GM12878 (cell line): ENCODE results near the gene DPM1. TPM values are rescaled to one million over a fixed set of nuclear protein-coding genes. Genes with fewer than 3 reads are reported as not detected.
A peak's percentile ranks its signal among the peaks of the same experiment; 100 is the strongest.

ENCODE experiments used
- ATAC-seq: fragments of 200-7000 bp; cut with Tn5 transposase; 3 replicates; pipeline ENCODE4 v1.9.1; 2020; ENCODE audit warnings: mild to moderate bottlenecking, moderate library complexity
- BruUV-seq: library from RNA; stranded (reverse); fragments of 400-500 nt; replicated peaks from 2 replicates; lab custom pipeline; 2021; lab: Mats Ljungman, UMichigan
- CTCF ChIA-PET: fragments of 300-600 bp; sonication (Branson Sonifier 250); formaldehyde crosslinking; extraction: SDS; loops from one replicate; lab custom pipeline; 2021; ENCODE audit warnings: inconsistent platforms; lab: Yijun Ruan, JAX
- POLR2A ChIA-PET: fragments of 350-600 bp; formaldehyde crosslinking; extraction: SDS; loops from one replicate; lab custom pipeline; 2021; ENCODE audit warnings: inconsistent platforms; lab: Charles Lee
- RAD21 ChIA-PET: fragments of 300-600 bp; sonication (Branson Sonifier 250); formaldehyde crosslinking; loops from one replicate; lab custom pipeline; 2023; ENCODE audit warnings: antibody characterized with exemption; ENCODE audit not compliant: unreplicated experiment; lab: Charles Lee
- SMC1A ChIA-PET: fragments of 300-600 bp; sonication (Branson Sonifier 250); formaldehyde crosslinking; loops from one replicate; lab custom pipeline; 2023; ENCODE audit not compliant: unreplicated experiment, uncharacterized antibody; lab: Charles Lee
- DNase-seq: peaks from one replicate; pipeline ENCODE4 v3.0.0-alpha.2; 2011; ENCODE audit warnings: low read depth, low spot score
- FAIRE-seq: peaks from 3 replicates; lab custom pipeline; 2011; peaks lifted over from hg19 to GRCh38; lab: Jason Lieb, UNC
- H2AFZ ChIP-seq: 2 replicates; pipeline ENCODE4 v1.6.0; 2011; ENCODE audit warnings: low read depth, low read length, control low read depth; ENCODE audit not compliant: control insufficient read depth
- H3K27ac ChIP-seq: 2 replicates; pipeline ENCODE4 v1.5.1; 2011; ENCODE audit warnings: control low read depth; ENCODE audit not compliant: control insufficient read depth, insufficient read depth
- H3K27me3 ChIP-seq, 2 experiments: replicated peaks in 1 of 2; 2 replicates each; pipeline versions ENCODE4 v1.6.0 to v1.6.1; 2011; ENCODE audit warnings: low read length in 1 of 2; ENCODE audit not compliant: control insufficient read depth in 2 of 2, insufficient read depth in 2 of 2
- H3K36me3 ChIP-seq, 2 experiments: 2 replicates each; pipeline ENCODE4 v1.5.1; 2011; ENCODE audit warnings: low read length in 1 of 2; ENCODE audit not compliant: control insufficient read depth in 2 of 2, insufficient read depth in 2 of 2
- H3K4me1 ChIP-seq: 2 replicates; pipeline ENCODE4 v1.6.1; 2011; ENCODE audit warnings: mild to moderate bottlenecking, low read length, moderate library complexity, mixed read lengths; ENCODE audit not compliant: control insufficient read depth, insufficient read depth
- H3K4me2 ChIP-seq: 2 replicates; pipeline ENCODE4 v1.6.0; 2011; ENCODE audit warnings: control low read depth; ENCODE audit not compliant: control insufficient read depth, insufficient read depth
- H3K4me3 ChIP-seq: fragments of 200-600 bp; sonication (generic); 2 replicates; pipeline ENCODE4 v1.5.1; 2016
- H3K79me2 ChIP-seq: 2 replicates; pipeline ENCODE4 v1.6.0; 2011; ENCODE audit warnings: low read length; ENCODE audit not compliant: control insufficient read depth, insufficient read depth
- H3K9ac ChIP-seq: 2 replicates; pipeline ENCODE4 v1.8.0; 2011; ENCODE audit warnings: low read length, control low read depth, mixed read lengths; ENCODE audit not compliant: control insufficient read depth, insufficient read depth
- H3K9me3 ChIP-seq: replicated peaks from 3 replicates; pipeline ENCODE4 v1.5.1; 2011; ENCODE audit warnings: mild to moderate bottlenecking, low read length; ENCODE audit not compliant: control insufficient read depth, insufficient read depth
- H4K20me1 ChIP-seq: 2 replicates; pipeline ENCODE4 v1.6.0; 2011; ENCODE audit not compliant: control insufficient read depth, insufficient read depth
- BHLHE40 ChIP-seq, 2 experiments: fragments of 450-650 bp in 1 of 2; IDR thresholded peaks; 2 replicates each; pipeline ENCODE4 v1.6.1; 2011 to 2017; ENCODE audit warnings: low read depth in 2 of 2, borderline replicate concordance in 1 of 2, improper control_type of control experiment in 1 of 2, low read length in 1 of 2, mild to moderate bottlenecking in 1 of 2
- CBX5 ChIP-seq: sonication (generic); IDR thresholded peaks from 2 replicates; pipeline ENCODE4 v1.6.1; 2016; ENCODE audit warnings: low read depth, moderate library complexity, mild to moderate bottlenecking, inconsistent platforms
- CEBPB ChIP-seq, 2 experiments: fragments of 150-350 bp in 1 of 2; IDR thresholded peaks; 2 replicates each; pipeline ENCODE4 v1.6.1; 2012 to 2014; ENCODE audit warnings: low read depth in 2 of 2, low read length in 2 of 2, borderline replicate concordance in 1 of 2, inconsistent platforms in 1 of 2
- CTCF ChIP-seq, 3 experiments: IDR thresholded peaks in 2 of 3; conservative IDR thresholded peaks in 1 of 3; 2 replicates each; pipeline ENCODE4 v1.5.1; 2011; ENCODE audit warnings: low read depth in 3 of 3, low read length in 3 of 3, mild to moderate bottlenecking in 3 of 3, control low read depth in 2 of 3, moderate library complexity in 2 of 3, inconsistent platforms in 1 of 3, mixed read lengths in 1 of 3; ENCODE audit not compliant: control insufficient read depth in 2 of 3, insufficient read depth in 1 of 3; ENCODE audit errors: extremely low read depth in 1 of 3
- HDGF ChIP-seq: fragments of 450-650 bp; IDR thresholded peaks from 2 replicates; pipeline ENCODE4 v1.6.1; 2016; ENCODE audit warnings: antibody characterized with exemption
- HSF1 ChIP-seq: fragments of 150-350 bp; IDR thresholded peaks from 2 replicates; pipeline ENCODE4 v1.6.1; 2014; ENCODE audit warnings: mild to moderate bottlenecking, low read depth, low read length
- POLR2A ChIP-seq: IDR thresholded peaks from 2 replicates; pipeline ENCODE4 v1.6.1; 2011; ENCODE audit warnings: low read depth, mild to moderate bottlenecking, low read length
- POLR2AphosphoS2 ChIP-seq: IDR thresholded peaks from 2 replicates; pipeline ENCODE4 v1.6.1; 2011; ENCODE audit warnings: low read depth, mild to moderate bottlenecking, low read length, improper control_type of control experiment, moderate library complexity
- RB1 ChIP-seq: fragments of 450-650 bp; formaldehyde crosslinking; IDR thresholded peaks from 2 replicates; pipeline ENCODE4 v1.6.1; 2017; ENCODE audit warnings: mild to moderate bottlenecking, borderline replicate concordance
- SMC3 ChIP-seq: IDR thresholded peaks from 2 replicates; pipeline ENCODE4 v1.6.1; 2011; ENCODE audit warnings: low read length, improper control_type of control experiment, borderline replicate concordance
- YY1 ChIP-seq: IDR thresholded peaks from 2 replicates; pipeline ENCODE4 v1.6.1; 2011; ENCODE audit warnings: low read depth, mild to moderate bottlenecking, low read length
- WGBS: methylation state at CpG from one replicate; pipeline ENCODE4 v1.1.6; 2016; ENCODE audit warnings: low lambda C conversion rate; ENCODE audit not compliant: insufficient replicate concordance, insufficient coverage; ENCODE audit errors: missing lambda C conversion rate; 5-methylcytosine and 5-hydroxymethylcytosine counted together
- in situ Hi-C: fragments of 300-500 bp; cut with MboI; formaldehyde crosslinking; loops from 9 replicates; pipeline ENCODE4 v1.14.3; 2018; ENCODE audit warnings: mixed read lengths
- intact Hi-C: fragments of 100-400 bp; cut with micrococcal nuclease; formaldehyde crosslinking; loops from one replicate; pipeline ENCODE4 v1.14.2; 2022; ENCODE audit not compliant: unreplicated experiment
- polyA plus RNA-seq, 11 experiments: library from polyadenylated mRNA; depleted of rRNA in 4 of 11; unstranded in 6 of 11; stranded (reverse) in 5 of 11; fragments of >200 nt; fragmentation: Nextera tagmentation in 4 of 11; fragmentation: Illumina TruSeq in 1 of 11; extraction: Ambion mirVana in 4 of 11; extraction: Trizol in 1 of 11; gene quantifications; 1 replicate in 1 of 11; 2 replicates in 10 of 11; pipeline versions ENCODE4 v1.2.1 to v1.2.3, GENCODE V29; 2011 to 2016; ENCODE audit warnings: inconsistent platforms in 2 of 11, missing spikeins in 2 of 11, low read depth in 1 of 11
- total RNA-seq, 4 experiments: library from RNA; depleted of rRNA in 3 of 4; stranded (reverse); fragments of >200 nt in 3 of 4; fragmentation: Illumina TruSeq in 1 of 4; extraction: Trizol in 1 of 4; gene quantifications; 2 replicates each; pipeline versions ENCODE4 v1.2.1 to v1.2.3, GENCODE V29; 2013 to 2021
- TF ChIP-seq, protein P1 (sequence below): fragments of 450-650 bp; formaldehyde crosslinking; IDR thresholded peaks from 2 replicates; pipeline ENCODE4 v1.4.0; 2020; ENCODE audit warnings: mild to moderate bottlenecking, moderate library complexity
- TF ChIP-seq, protein P2 (sequence below): fragments of 450-650 bp; IDR thresholded peaks from 2 replicates; pipeline ENCODE4 v1.6.1; 2017; ENCODE audit warnings: mild to moderate bottlenecking

DPM1 gene
- total and polyA plus RNA-seq, 10 of the 15 experiments (the other 5 are each of a cell fraction or from before 2014, with no cell fraction given) = 53.3 to 167 (median 108) TPM

- intact Hi-C loops (loop anchor here (1.0 to 10.0 kb wide), 3 partner anchors 319 to 607 kb away; no protein-coding TSS in a partner anchor), in situ Hi-C loops (loop anchor here (5.0 to 10.0 kb wide), 2 partner anchors 320 to 637 kb away; no protein-coding TSS in a partner anchor)
- RAD21 ChIA-PET = interaction anchor here (0.6 to 2.1 kb wide), 21 partner anchors 8 to 987 kb away, joined by 3 to 23 read pairs (median 4); partner anchors contain the start of gene BCAS4
- no peaks in the 10 kb centered on the region for H3K9me3 ChIP-seq
- POLR2A ChIA-PET = no interaction called here
- H3K9ac ChIP-seq = no peak overlapping the region
- ATAC-seq = peak; percentile 96
- SMC1A ChIA-PET = interaction anchor here (0.5 to 3.0 kb wide), 20 partner anchors 9 to 637 kb away, joined by 3 to 28 read pairs (median 4); partner anchors contain the start of gene BCAS4
- CTCF ChIA-PET = interaction anchor here (0.6 to 14.7 kb wide), 54 partner anchors 10 to 950 kb away, joined by 3 to 177 read pairs (median 4); partner anchors contain the start of genes BCAS4, DPM1 and MOCS3
- DNase-seq = peak; percentile 16
- H3K4me3 ChIP-seq = no peak overlapping the region
- no peak overlapping the region for H2AFZ ChIP-seq
- H4K20me1 ChIP-seq = no peaks in the 10 kb centered on the region
- no peak overlapping the region for H3K4me2 ChIP-seq
- no peaks in the 10 kb centered on the region for H3K4me1 ChIP-seq
- no TSS peak for BruUV-seq
- no peaks in the 10 kb centered on the region; a peak in 1 of 4 replicates for H3K27me3 ChIP-seq
- H3K79me2 ChIP-seq = no peaks in the 10 kb centered on the region
- peak; percentile 99 for FAIRE-seq
- no peaks in the 10 kb centered on the region for H3K36me3 ChIP-seq
- H3K27ac ChIP-seq = no peak overlapping the region
- 23% methylated on average over 13 of the region's 13 CpGs for WGBS
- TF ChIP-seq RB1 (no peak), CEBPB (IDR thresholded peaks at IDR 0.05; ENCODE audit: borderline replicate concordance in 1 of 2, low read depth in 2 of 2, low read length in 2 of 2) (no peak), HSF1 (no peak), CBX5 (no peak), CTCF (IDR thresholded peaks at IDR 0.05 in 2 of 3, conservative IDR thresholded peaks at IDR 0.05 in 1 of 3; ENCODE audit: control insufficient read depth in 2 of 3, extremely low read depth in 1 of 3, insufficient read depth in 1 of 3, low read depth in 3 of 3, low read length in 3 of 3) (peak; percentile 81 to 91 (median 82)), SMC3 (peak; percentile 69; the same call in 1 of the 2 replicates), POLR2AphosphoS2 (no peak), HDGF (no peak), YY1 (0 out of 2 replicates have a peak, but pooled peaks have one; percentile 47), POLR2A (no peak), BHLHE40 (IDR thresholded peaks at IDR 0.05; ENCODE audit: borderline replicate concordance in 1 of 2, low read depth in 2 of 2, low read length in 1 of 2) (no peak)
- TF ChIP-seq, protein P1, sequence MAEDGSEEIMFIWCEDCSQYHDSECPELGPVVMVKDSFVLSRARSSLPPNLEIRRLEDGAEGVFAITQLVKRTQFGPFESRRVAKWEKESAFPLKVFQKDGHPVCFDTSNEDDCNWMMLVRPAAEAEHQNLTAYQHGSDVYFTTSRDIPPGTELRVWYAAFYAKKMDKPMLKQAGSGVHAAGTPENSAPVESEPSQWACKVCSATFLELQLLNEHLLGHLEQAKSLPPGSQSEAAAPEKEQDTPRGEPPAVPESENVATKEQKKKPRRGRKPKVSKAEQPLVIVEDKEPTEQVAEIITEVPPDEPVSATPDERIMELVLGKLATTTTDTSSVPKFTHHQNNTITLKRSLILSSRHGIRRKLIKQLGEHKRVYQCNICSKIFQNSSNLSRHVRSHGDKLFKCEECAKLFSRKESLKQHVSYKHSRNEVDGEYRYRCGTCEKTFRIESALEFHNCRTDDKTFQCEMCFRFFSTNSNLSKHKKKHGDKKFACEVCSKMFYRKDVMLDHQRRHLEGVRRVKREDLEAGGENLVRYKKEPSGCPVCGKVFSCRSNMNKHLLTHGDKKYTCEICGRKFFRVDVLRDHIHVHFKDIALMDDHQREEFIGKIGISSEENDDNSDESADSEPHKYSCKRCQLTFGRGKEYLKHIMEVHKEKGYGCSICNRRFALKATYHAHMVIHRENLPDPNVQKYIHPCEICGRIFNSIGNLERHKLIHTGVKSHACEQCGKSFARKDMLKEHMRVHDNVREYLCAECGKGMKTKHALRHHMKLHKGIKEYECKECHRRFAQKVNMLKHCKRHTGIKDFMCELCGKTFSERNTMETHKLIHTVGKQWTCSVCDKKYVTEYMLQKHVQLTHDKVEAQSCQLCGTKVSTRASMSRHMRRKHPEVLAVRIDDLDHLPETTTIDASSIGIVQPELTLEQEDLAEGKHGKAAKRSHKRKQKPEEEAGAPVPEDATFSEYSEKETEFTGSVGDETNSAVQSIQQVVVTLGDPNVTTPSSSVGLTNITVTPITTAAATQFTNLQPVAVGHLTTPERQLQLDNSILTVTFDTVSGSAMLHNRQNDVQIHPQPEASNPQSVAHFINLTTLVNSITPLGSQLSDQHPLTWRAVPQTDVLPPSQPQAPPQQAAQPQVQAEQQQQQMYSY (CRISPR knock-in tag) = no peak
- TF ChIP-seq, protein P2, sequence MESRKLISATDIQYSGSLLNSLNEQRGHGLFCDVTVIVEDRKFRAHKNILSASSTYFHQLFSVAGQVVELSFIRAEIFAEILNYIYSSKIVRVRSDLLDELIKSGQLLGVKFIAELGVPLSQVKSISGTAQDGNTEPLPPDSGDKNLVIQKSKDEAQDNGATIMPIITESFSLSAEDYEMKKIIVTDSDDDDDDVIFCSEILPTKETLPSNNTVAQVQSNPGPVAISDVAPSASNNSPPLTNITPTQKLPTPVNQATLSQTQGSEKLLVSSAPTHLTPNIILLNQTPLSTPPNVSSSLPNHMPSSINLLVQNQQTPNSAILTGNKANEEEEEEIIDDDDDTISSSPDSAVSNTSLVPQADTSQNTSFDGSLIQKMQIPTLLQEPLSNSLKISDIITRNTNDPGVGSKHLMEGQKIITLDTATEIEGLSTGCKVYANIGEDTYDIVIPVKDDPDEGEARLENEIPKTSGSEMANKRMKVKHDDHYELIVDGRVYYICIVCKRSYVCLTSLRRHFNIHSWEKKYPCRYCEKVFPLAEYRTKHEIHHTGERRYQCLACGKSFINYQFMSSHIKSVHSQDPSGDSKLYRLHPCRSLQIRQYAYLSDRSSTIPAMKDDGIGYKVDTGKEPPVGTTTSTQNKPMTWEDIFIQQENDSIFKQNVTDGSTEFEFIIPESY = no peak
Observed at GRCh38 chr20:50987493-50988210, 29.3 kb upstream of the DPM1 start.
